Chondrocyte (in vitro differentiated cells): ENCODE data around the gene PIK3R1. TPM values are rescaled to one million over a fixed set of nuclear protein-coding genes. Genes with fewer than 3 reads are reported as not detected.
A peak's percentile ranks its signal among the peaks of the same experiment; 100 is the strongest.

Experiments
- DNase-seq: peaks from one replicate; pipeline ENCODE4 v3.0.0; 2021; ENCODE audit warnings: mixed read lengths, low spot score
- H3K27ac Mint-ChIP-seq: one replicate; pipeline ENCODE4 v1.8.0; 2021; ENCODE audit warnings: mild to moderate bottlenecking, moderate library complexity, mixed read lengths; ENCODE audit not compliant: unreplicated experiment
- H3K27me3 Mint-ChIP-seq: 2 replicates; pipeline ENCODE4 v1.8.0; 2021; ENCODE audit warnings: low read depth, mixed read lengths
- H3K36me3 Mint-ChIP-seq: 2 replicates; pipeline ENCODE4 v1.8.0; 2021; ENCODE audit warnings: low read depth, mixed read lengths
- H3K4me1 Mint-ChIP-seq: 2 replicates; pipeline ENCODE4 v1.8.0; 2021; ENCODE audit warnings: low read depth, mild to moderate bottlenecking, mixed read lengths
- H3K4me3 Mint-ChIP-seq: one replicate; pipeline ENCODE4 v1.8.0; 2021; ENCODE audit warnings: mild to moderate bottlenecking, moderate library complexity, mixed read lengths; ENCODE audit not compliant: unreplicated experiment
- H3K9me3 Mint-ChIP-seq: 2 replicates; pipeline ENCODE4 v1.8.0; 2021; ENCODE audit warnings: low read depth, mixed read lengths
- total RNA-seq: library from RNA; stranded (reverse); gene quantifications from 3 replicates; pipeline ENCODE4 v1.2.1, GENCODE V29; 2021
- TF ChIP-seq, protein P1 (sequence below): fragments of 200-600 bp; sonication (generic); IDR thresholded peaks from 2 replicates; pipeline ENCODE4 v1.5.0; 2021; ENCODE audit warnings: antibody characterized with exemption, mild to moderate bottlenecking, moderate library complexity

The PIK3R1 gene
- total RNA-seq, 1 donor from 2014 or later, result 60.7 TPM

DNA sequence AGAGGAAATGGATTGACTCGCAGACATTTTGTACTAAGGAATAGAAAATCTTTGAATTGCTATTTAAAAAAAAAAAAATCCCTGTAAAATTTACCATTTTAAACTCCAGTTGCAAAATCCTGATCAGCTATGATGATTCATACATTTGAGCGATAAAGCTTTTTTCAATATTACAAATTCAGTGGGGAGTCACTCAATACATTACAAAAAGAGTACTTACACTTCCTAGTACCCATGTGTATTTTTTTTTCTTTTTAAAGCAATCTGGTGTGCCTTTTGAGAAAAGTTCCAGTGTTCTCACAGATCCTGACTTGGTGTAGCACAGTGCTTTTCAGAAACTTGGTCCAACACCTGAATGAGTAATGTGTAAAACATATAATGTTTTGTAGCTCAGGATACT is 54.3 kb downstream of the PIK3R1 start:
- H3K4me1 Mint-ChIP-seq, result peaks cover 70% of the 10 kb centered on the region
- peaks cover 6% of the 10 kb centered on the region for H3K36me3 Mint-ChIP-seq
- TF ChIP-seq, protein P1, sequence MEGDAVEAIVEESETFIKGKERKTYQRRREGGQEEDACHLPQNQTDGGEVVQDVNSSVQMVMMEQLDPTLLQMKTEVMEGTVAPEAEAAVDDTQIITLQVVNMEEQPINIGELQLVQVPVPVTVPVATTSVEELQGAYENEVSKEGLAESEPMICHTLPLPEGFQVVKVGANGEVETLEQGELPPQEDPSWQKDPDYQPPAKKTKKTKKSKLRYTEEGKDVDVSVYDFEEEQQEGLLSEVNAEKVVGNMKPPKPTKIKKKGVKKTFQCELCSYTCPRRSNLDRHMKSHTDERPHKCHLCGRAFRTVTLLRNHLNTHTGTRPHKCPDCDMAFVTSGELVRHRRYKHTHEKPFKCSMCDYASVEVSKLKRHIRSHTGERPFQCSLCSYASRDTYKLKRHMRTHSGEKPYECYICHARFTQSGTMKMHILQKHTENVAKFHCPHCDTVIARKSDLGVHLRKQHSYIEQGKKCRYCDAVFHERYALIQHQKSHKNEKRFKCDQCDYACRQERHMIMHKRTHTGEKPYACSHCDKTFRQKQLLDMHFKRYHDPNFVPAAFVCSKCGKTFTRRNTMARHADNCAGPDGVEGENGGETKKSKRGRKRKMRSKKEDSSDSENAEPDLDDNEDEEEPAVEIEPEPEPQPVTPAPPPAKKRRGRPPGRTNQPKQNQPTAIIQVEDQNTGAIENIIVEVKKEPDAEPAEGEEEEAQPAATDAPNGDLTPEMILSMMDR, result no peak
- no peaks in the 10 kb centered on the region for H3K9me3 Mint-ChIP-seq
- no peak for DNase-seq
- H3K27me3 Mint-ChIP-seq, result no peaks in the 10 kb centered on the region
- H3K27ac Mint-ChIP-seq, result peak overlapping the region; percentile 17
- H3K4me3 Mint-ChIP-seq, result no peak overlapping the region

DNA sequence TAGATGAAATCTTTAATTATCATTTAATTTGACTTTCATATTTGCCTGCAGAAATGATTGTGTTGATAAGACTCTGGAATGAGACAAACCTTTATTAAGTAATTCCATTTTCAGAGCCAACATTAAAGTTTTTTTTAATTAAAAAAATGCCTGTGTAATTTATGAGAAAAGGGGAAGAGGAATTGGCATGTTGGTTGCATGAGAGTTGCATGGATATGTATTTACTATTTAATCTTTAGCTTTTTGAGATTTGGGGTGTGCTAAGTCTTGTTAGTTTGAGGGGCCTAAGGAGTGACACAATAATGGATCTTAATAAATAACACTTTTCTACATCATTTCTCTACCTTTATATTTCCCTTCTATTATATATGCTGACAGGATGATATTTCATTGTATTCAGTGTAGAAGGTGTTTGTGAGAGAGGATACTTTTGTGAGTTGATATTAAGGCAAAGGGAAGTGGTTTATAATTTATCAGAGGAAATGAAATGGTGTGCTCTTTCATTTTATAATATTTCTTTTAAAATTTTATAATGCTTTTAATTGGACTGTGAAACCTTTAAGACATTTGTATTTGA is 54.9 kb downstream of the PIK3R1 start:
- Mint-ChIP-seq H3K4me1 (peaks cover 67% of the 10 kb centered on the region), H3K27ac (peak overlapping the region; percentile 36), H3K9me3 (no peaks in the 10 kb centered on the region), H3K36me3 (peaks cover 9% of the 10 kb centered on the region), H3K27me3 (no peaks in the 10 kb centered on the region), H3K4me3 (no peak overlapping the region)
- TF ChIP-seq, protein P1, result no peak
- DNase-seq, result no peak

DNA sequence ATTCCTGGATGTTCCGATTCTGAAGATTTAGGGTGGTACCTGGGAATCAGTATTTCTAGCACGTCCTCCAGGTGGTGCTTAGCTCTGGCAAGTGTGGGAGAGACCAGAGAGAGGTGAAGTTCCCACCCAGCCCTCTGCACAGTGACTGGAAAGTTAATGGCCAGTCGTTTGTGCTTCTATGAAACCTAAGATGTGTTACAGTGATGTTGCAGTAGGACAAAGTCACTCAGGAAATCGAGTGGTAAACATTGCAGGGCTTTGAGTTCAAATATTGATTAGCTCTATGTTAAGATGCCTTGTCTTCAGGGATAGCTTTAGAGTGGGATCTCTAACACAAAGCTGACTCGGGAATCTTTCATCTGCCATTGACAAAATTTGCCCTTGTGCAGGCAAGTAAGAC is 55.6 kb downstream of the PIK3R1 start:
- Mint-ChIP-seq H3K4me1 (peaks cover 61% of the 10 kb centered on the region), H3K27ac (no peak overlapping the region), H3K36me3 (peaks cover 12% of the 10 kb centered on the region), H3K27me3 (no peaks in the 10 kb centered on the region), H3K4me3 (no peak overlapping the region), H3K9me3 (no peaks in the 10 kb centered on the region)
- DNase-seq, result no peak
- TF ChIP-seq, protein P1, result no peak

DNA sequence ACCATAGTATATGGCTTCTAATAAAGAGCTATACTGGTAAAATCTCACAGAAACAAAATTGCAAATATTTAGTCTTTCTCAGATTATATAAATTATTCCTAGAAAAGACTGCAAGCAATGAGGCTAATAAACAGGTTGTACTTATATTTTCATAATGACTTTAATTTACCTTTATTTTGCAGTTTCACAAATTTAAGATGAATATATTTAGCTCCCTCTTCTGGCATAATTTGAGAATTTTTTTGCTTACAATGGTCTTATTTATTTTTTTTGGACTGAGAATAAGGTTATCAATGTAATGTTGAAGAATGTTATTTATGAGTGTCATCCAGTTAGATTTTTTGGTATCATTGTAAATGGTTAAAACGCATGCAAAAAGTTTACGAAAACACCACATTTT is 56.7 kb downstream of the PIK3R1 start:
- Mint-ChIP-seq H3K9me3 (no peaks in the 10 kb centered on the region), H3K4me1 (peaks cover 55% of the 10 kb centered on the region), H3K27ac (no peak overlapping the region), H3K4me3 (no peak overlapping the region), H3K27me3 (no peaks in the 10 kb centered on the region), H3K36me3 (peaks cover 19% of the 10 kb centered on the region)
- TF ChIP-seq, protein P1, result peak; percentile 87
- no peak for DNase-seq

DNA sequence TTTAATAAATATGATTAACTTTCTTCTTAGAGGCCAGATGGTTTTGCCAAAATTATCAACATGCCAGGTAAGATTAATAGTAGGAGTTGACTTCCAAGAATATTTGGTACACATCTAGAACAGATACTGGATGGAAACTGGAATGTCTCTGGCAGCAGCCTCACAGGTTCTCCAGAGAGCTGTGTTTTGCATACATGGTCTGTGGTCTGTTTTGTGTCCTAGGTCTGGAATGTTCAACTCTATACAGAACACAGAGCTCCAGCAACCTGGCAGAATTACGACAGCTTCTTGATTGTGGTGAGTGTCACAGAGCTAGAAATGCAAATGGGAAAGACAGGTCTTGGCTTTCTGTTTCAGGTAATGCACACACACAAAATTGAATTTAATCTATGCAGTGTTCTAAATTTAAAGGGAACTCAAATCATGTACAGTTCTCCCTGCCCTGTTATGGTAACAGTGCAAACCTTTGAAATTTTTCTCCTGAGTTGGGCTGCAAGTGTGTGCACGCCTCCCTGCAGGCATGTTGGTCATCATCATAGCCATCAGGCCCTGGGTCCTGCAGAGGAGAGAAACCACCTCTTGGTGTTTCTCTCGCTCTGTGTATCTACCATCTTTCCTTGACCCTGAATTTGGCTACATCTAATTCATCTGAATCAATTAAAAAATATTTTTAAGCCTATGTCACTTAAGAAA is 58.3 kb downstream of the PIK3R1 start:
- Mint-ChIP-seq H3K27me3 (no peaks in the 10 kb centered on the region), H3K36me3 (peaks cover 28% of the 10 kb centered on the region), H3K4me1 (peaks cover 50% of the 10 kb centered on the region), H3K9me3 (no peaks in the 10 kb centered on the region), H3K27ac (no peak overlapping the region), H3K4me3 (no peak overlapping the region)
- TF ChIP-seq, protein P1, result no peak
- no peak for DNase-seq
